ENCODE data around the gene ISL2. TPM values are rescaled to one million over a fixed set of nuclear protein-coding genes. Genes with fewer than 3 reads are reported as not detected.

Gene ISL2
- total and polyA plus RNA-seq, 9 of the 15 experiments (the other 6 are each of a cell fraction or from before 2014, with no cell fraction given) = 0.15 to 23.7 (median 4.0) TPM

- no peak for TF ChIP-seq FOXO4 (CRISPR knock-in tag; IDR thresholded peaks at IDR 0.05)
- no peak for TF ChIP-seq MAFG (tag; conservative IDR thresholded peaks at IDR 0.05)
- TF ChIP-seq ZBTB43 (CRISPR knock-in tag; IDR thresholded peaks at IDR 0.05) = no peak
- peak; percentile 61; the same call in 1 of the 2 replicates for TF ChIP-seq ZBTB1 (CRISPR knock-in tag; IDR thresholded peaks at IDR 0.05; ENCODE audit: borderline replicate concordance, low read depth)
- TF ChIP-seq SAP30 (IDR thresholded peaks at IDR 0.05; ENCODE audit: borderline replicate concordance, insufficient read depth, low read depth, low read length, poor library complexity, severe bottlenecking) = peak; percentile 48
- TF ChIP-seq RAD21 (CRISPR knock-in tag; conservative IDR thresholded peaks at IDR 0.05 in 1 of 2, IDR thresholded peaks at IDR 0.05 in 1 of 2) = no peak
- 0 out of 2 replicates have a peak, but pooled peaks have one; percentile 21 for TF ChIP-seq PTBP1 (IDR thresholded peaks at IDR 0.05; ENCODE audit: low read depth, low read length)
- TF ChIP-seq POLR2A (conservative IDR thresholded peaks at IDR 0.05) = no peak
- TF ChIP-seq ZNF3 (CRISPR knock-in tag; IDR thresholded peaks at IDR 0.05) = no peak
- TF ChIP-seq HEY1 (CRISPR knock-in tag; IDR thresholded peaks at IDR 0.05; ENCODE audit: borderline replicate concordance) = no peak
- no peak for TF ChIP-seq MCM2 (IDR thresholded peaks at IDR 0.05; ENCODE audit: low read depth)
- no peak for TF ChIP-seq ETV5 (CRISPR knock-in tag; IDR thresholded peaks at IDR 0.05; ENCODE audit: low read depth)
- TF ChIP-seq ZNF717 (CRISPR knock-in tag; IDR thresholded peaks at IDR 0.05) = no peak
- TF ChIP-seq CBX5 (IDR thresholded peaks at IDR 0.05; ENCODE audit: borderline replicate concordance, low read depth) = no peak
- TF ChIP-seq, protein P1, sequence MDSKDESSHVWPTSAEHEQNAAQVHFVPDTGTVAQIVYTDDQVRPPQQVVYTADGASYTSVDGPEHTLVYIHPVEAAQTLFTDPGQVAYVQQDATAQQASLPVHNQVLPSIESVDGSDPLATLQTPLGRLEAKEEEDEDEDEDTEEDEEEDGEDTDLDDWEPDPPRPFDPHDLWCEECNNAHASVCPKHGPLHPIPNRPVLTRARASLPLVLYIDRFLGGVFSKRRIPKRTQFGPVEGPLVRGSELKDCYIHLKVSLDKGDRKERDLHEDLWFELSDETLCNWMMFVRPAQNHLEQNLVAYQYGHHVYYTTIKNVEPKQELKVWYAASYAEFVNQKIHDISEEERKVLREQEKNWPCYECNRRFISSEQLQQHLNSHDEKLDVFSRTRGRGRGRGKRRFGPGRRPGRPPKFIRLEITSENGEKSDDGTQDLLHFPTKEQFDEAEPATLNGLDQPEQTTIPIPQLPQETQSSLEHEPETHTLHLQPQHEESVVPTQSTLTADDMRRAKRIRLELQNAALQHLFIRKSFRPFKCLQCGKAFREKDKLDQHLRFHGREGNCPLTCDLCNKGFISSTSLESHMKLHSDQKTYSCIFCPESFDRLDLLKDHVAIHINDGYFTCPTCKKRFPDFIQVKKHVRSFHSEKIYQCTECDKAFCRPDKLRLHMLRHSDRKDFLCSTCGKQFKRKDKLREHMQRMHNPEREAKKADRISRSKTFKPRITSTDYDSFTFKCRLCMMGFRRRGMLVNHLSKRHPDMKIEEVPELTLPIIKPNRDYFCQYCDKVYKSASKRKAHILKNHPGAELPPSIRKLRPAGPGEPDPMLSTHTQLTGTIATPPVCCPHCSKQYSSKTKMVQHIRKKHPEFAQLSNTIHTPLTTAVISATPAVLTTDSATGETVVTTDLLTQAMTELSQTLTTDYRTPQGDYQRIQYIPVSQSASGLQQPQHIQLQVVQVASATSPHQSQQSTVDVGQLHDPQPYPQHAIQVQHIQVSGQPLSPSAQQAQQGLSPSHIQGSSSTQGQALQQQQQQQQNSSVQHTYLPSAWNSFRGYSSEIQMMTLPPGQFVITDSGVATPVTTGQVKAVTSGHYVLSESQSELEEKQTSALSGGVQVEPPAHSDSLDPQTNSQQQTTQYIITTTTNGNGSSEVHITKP (IDR thresholded peaks at IDR 0.05; ENCODE audit: partially characterized antibody) = no peak
- TF ChIP-seq SMC3 (conservative IDR thresholded peaks at IDR 0.05; ENCODE audit: insufficient read depth, low read depth, low read length) = no peak
- TF ChIP-seq SMAD3 (CRISPR knock-in tag; conservative IDR thresholded peaks at IDR 0.05) = no peak
- TF ChIP-seq NONO (IDR thresholded peaks at IDR 0.05; ENCODE audit: low read depth in 2 of 2, low read length in 1 of 2) = peak in 1 of 2 experiments; percentile 16; a peak in 1 of 4 replicates
- TF ChIP-seq GATA2 (CRISPR knock-in tag; IDR thresholded peaks at IDR 0.05) = no peak
Observed at GRCh38 chr15:76337696-76338485, 1.3 kb downstream of the ISL2 start (continued).
